Measurements from ENCODE around the gene COL18A1. TPM values are rescaled to one million over a fixed set of nuclear protein-coding genes. Genes with fewer than 3 reads are reported as not detected.

The COL18A1 gene
- total RNA-seq, 1 experiment from 2014 or later, result 0.11 TPM

GRCh38 chr21:45415943-45416611 is 11.1 kb downstream of the COL18A1 start:
- Histone ChIP-seq H3K27me3 (ENCODE audit: low read length) (no peaks in the 10 kb centered on the region), H3K4me2 (ENCODE audit: low read depth, low read length, poor library complexity, severe bottlenecking) (no peak overlapping the region), H3K36me3 (ENCODE audit: insufficient read depth, low read length) (no peaks in the 10 kb centered on the region), H3K4me1 (ENCODE audit: low read length) (no peaks in the 10 kb centered on the region), H3K27ac (ENCODE audit: low read length) (no peak overlapping the region), H2AFZ (ENCODE audit: low read length) (no peak overlapping the region), H4K20me1 (ENCODE audit: insufficient read depth, low read depth, low read length) (no peaks in the 10 kb centered on the region), H3K9ac (ENCODE audit: low read length) (no peak overlapping the region), H3K9me2 (replicated peaks; ENCODE audit: insufficient read depth, low read length) (no peaks in the 10 kb centered on the region), H3K79me2 (ENCODE audit: low read length) (no peaks in the 10 kb centered on the region), H3K4me3 (ENCODE audit: low read length) (no peak overlapping the region), H3K9me3 (ENCODE audit: low read length) (no peaks in the 10 kb centered on the region)
- DNase-seq, result no peak

- Histone ChIP-seq H3K27me3 (ENCODE audit: low read length) (no peaks in the 10 kb centered on the region), H2AFZ (ENCODE audit: low read length) (no peak overlapping the region), H3K9me2 (replicated peaks; ENCODE audit: insufficient read depth, low read length) (no peaks in the 10 kb centered on the region), H3K9me3 (ENCODE audit: low read length) (no peaks in the 10 kb centered on the region), H3K79me2 (ENCODE audit: low read length) (no peaks in the 10 kb centered on the region), H3K27ac (ENCODE audit: low read length) (no peak overlapping the region), H3K4me1 (ENCODE audit: low read length) (no peaks in the 10 kb centered on the region), H3K9ac (ENCODE audit: low read length) (no peak overlapping the region), H3K4me3 (ENCODE audit: low read length) (no peak overlapping the region), H4K20me1 (ENCODE audit: insufficient read depth, low read depth, low read length) (no peaks in the 10 kb centered on the region), H3K36me3 (ENCODE audit: insufficient read depth, low read length) (no peaks in the 10 kb centered on the region), H3K4me2 (ENCODE audit: low read depth, low read length, poor library complexity, severe bottlenecking) (no peak overlapping the region)
- DNase-seq, result no peak
Measured at GRCh38 chr21:45416620-45417019, 11.7 kb downstream of the COL18A1 start.

GRCh38 chr21:45417256-45417950 is 12.4 kb downstream of the COL18A1 start:
- Histone ChIP-seq H3K4me1 (ENCODE audit: low read length) (no peaks in the 10 kb centered on the region), H3K4me2 (ENCODE audit: low read depth, low read length, poor library complexity, severe bottlenecking) (no peak overlapping the region), H3K9ac (ENCODE audit: low read length) (no peak overlapping the region), H3K4me3 (ENCODE audit: low read length) (no peak overlapping the region), H3K36me3 (ENCODE audit: insufficient read depth, low read length) (no peaks in the 10 kb centered on the region), H4K20me1 (ENCODE audit: insufficient read depth, low read depth, low read length) (no peaks in the 10 kb centered on the region), H3K79me2 (ENCODE audit: low read length) (no peaks in the 10 kb centered on the region), H3K27ac (ENCODE audit: low read length) (no peak overlapping the region), H3K27me3 (ENCODE audit: low read length) (no peaks in the 10 kb centered on the region), H2AFZ (ENCODE audit: low read length) (no peak overlapping the region), H3K9me3 (ENCODE audit: low read length) (no peaks in the 10 kb centered on the region), H3K9me2 (replicated peaks; ENCODE audit: insufficient read depth, low read length) (no peaks in the 10 kb centered on the region)
- no peak for DNase-seq

GRCh38 chr21:45417951-45418300 is 13.0 kb downstream of the COL18A1 start:
- no peak overlapping the region for H3K9ac ChIP-seq (ENCODE audit: low read length)
- H3K36me3 ChIP-seq (ENCODE audit: insufficient read depth, low read length), result no peaks in the 10 kb centered on the region
- no peaks in the 10 kb centered on the region for H3K79me2 ChIP-seq (ENCODE audit: low read length)
- H3K9me3 ChIP-seq (ENCODE audit: low read length), result no peaks in the 10 kb centered on the region
- DNase-seq, result no peak
- no peaks in the 10 kb centered on the region for H3K4me1 ChIP-seq (ENCODE audit: low read length)
- no peaks in the 10 kb centered on the region for H3K27me3 ChIP-seq (ENCODE audit: low read length)
- no peak overlapping the region for H3K4me2 ChIP-seq (ENCODE audit: low read depth, low read length, poor library complexity, severe bottlenecking)
- no peak overlapping the region for H3K27ac ChIP-seq (ENCODE audit: low read length)
- no peak overlapping the region for H2AFZ ChIP-seq (ENCODE audit: low read length)
- no peak overlapping the region for H3K4me3 ChIP-seq (ENCODE audit: low read length)
- no peaks in the 10 kb centered on the region for H3K9me2 ChIP-seq (replicated peaks; ENCODE audit: insufficient read depth, low read length)
- H4K20me1 ChIP-seq (ENCODE audit: insufficient read depth, low read depth, low read length), result no peaks in the 10 kb centered on the region

GRCh38 chr21:45418301-45419071 is 13.5 kb downstream of the COL18A1 start:
- Histone ChIP-seq H4K20me1 (ENCODE audit: insufficient read depth, low read depth, low read length) (no peaks in the 10 kb centered on the region), H3K27ac (ENCODE audit: low read length) (no peak overlapping the region), H3K79me2 (ENCODE audit: low read length) (no peaks in the 10 kb centered on the region), H3K36me3 (ENCODE audit: insufficient read depth, low read length) (no peaks in the 10 kb centered on the region), H3K4me1 (ENCODE audit: low read length) (no peaks in the 10 kb centered on the region), H2AFZ (ENCODE audit: low read length) (no peak overlapping the region), H3K27me3 (ENCODE audit: low read length) (no peaks in the 10 kb centered on the region), H3K9me3 (ENCODE audit: low read length) (no peaks in the 10 kb centered on the region), H3K4me2 (ENCODE audit: low read depth, low read length, poor library complexity, severe bottlenecking) (no peak overlapping the region), H3K9ac (ENCODE audit: low read length) (no peak overlapping the region), H3K4me3 (ENCODE audit: low read length) (no peak overlapping the region), H3K9me2 (replicated peaks; ENCODE audit: insufficient read depth, low read length) (no peaks in the 10 kb centered on the region)
- DNase-seq, result no peak

- Histone ChIP-seq H3K9me2 (replicated peaks; ENCODE audit: insufficient read depth, low read length) (no peaks in the 10 kb centered on the region), H3K27me3 (ENCODE audit: low read length) (no peaks in the 10 kb centered on the region), H3K4me2 (ENCODE audit: low read depth, low read length, poor library complexity, severe bottlenecking) (no peak overlapping the region), H3K4me3 (ENCODE audit: low read length) (no peak overlapping the region), H2AFZ (ENCODE audit: low read length) (no peak overlapping the region), H3K27ac (ENCODE audit: low read length) (no peak overlapping the region), H3K4me1 (ENCODE audit: low read length) (no peaks in the 10 kb centered on the region), H4K20me1 (ENCODE audit: insufficient read depth, low read depth, low read length) (no peaks in the 10 kb centered on the region), H3K9me3 (ENCODE audit: low read length) (no peaks in the 10 kb centered on the region), H3K9ac (ENCODE audit: low read length) (no peak overlapping the region), H3K36me3 (ENCODE audit: insufficient read depth, low read length) (no peaks in the 10 kb centered on the region), H3K79me2 (ENCODE audit: low read length) (no peaks in the 10 kb centered on the region)
- DNase-seq, result no peak
Measured at GRCh38 chr21:45419162-45419561, 14.2 kb downstream of the COL18A1 start.

- Histone ChIP-seq H4K20me1 (ENCODE audit: insufficient read depth, low read depth, low read length) (no peaks in the 10 kb centered on the region), H3K27ac (ENCODE audit: low read length) (no peak overlapping the region), H3K9ac (ENCODE audit: low read length) (no peak overlapping the region), H3K9me3 (ENCODE audit: low read length) (no peaks in the 10 kb centered on the region), H3K4me1 (ENCODE audit: low read length) (no peaks in the 10 kb centered on the region), H2AFZ (ENCODE audit: low read length) (no peak overlapping the region), H3K4me2 (ENCODE audit: low read depth, low read length, poor library complexity, severe bottlenecking) (no peak overlapping the region), H3K36me3 (ENCODE audit: insufficient read depth, low read length) (no peaks in the 10 kb centered on the region), H3K4me3 (ENCODE audit: low read length) (no peak overlapping the region), H3K79me2 (ENCODE audit: low read length) (no peaks in the 10 kb centered on the region), H3K9me2 (replicated peaks; ENCODE audit: insufficient read depth, low read length) (no peaks in the 10 kb centered on the region), H3K27me3 (ENCODE audit: low read length) (no peaks in the 10 kb centered on the region)
- DNase-seq, result no peak
Measured at GRCh38 chr21:45420061-45421041, 15.4 kb downstream of the COL18A1 start.
